ENCODE results near the gene PLCXD3.

DNA sequence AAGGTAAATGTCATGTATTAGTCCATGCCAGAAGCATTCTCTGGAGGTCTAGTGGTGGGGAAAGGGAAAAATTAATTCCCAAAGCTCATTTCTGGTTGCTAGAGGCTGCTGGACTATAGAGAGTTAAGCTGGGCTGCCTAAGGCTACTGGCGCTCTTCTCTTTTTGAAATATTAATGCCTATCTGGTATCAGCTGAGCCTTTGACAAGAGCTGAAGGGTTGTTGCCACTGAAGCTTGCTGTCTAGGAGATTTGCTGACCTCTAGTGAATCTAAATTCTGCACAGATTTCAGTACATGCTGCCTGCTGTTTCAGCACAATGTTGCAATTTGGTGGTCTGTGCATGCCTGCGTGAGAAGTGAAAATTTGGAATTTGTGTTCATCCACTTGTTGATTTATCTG is 29.1 kb upstream of the PLCXD3 start:
- TF ChIP-seq, protein P1, sequence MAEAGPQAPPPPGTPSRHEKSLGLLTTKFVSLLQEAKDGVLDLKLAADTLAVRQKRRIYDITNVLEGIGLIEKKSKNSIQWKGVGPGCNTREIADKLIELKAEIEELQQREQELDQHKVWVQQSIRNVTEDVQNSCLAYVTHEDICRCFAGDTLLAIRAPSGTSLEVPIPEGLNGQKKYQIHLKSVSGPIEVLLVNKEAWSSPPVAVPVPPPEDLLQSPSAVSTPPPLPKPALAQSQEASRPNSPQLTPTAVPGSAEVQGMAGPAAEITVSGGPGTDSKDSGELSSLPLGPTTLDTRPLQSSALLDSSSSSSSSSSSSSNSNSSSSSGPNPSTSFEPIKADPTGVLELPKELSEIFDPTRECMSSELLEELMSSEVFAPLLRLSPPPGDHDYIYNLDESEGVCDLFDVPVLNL (CRISPR knock-in tag; IDR thresholded peaks at IDR 0.05; ENCODE audit: borderline replicate concordance, low read depth): no peak
- TF ChIP-seq, protein P2, sequence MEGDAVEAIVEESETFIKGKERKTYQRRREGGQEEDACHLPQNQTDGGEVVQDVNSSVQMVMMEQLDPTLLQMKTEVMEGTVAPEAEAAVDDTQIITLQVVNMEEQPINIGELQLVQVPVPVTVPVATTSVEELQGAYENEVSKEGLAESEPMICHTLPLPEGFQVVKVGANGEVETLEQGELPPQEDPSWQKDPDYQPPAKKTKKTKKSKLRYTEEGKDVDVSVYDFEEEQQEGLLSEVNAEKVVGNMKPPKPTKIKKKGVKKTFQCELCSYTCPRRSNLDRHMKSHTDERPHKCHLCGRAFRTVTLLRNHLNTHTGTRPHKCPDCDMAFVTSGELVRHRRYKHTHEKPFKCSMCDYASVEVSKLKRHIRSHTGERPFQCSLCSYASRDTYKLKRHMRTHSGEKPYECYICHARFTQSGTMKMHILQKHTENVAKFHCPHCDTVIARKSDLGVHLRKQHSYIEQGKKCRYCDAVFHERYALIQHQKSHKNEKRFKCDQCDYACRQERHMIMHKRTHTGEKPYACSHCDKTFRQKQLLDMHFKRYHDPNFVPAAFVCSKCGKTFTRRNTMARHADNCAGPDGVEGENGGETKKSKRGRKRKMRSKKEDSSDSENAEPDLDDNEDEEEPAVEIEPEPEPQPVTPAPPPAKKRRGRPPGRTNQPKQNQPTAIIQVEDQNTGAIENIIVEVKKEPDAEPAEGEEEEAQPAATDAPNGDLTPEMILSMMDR (IDR thresholded peaks at IDR 0.05): no peak
- TF ChIP-seq SP1 (CRISPR knock-in tag; conservative IDR thresholded peaks at IDR 0.05): no peak
- no peak for TF ChIP-seq NR2C2 (CRISPR knock-in tag; IDR thresholded peaks at IDR 0.05)
- no peak for TF ChIP-seq KAT7 (CRISPR knock-in tag; IDR thresholded peaks at IDR 0.05; ENCODE audit: borderline replicate concordance)
- TF ChIP-seq, protein P3, sequence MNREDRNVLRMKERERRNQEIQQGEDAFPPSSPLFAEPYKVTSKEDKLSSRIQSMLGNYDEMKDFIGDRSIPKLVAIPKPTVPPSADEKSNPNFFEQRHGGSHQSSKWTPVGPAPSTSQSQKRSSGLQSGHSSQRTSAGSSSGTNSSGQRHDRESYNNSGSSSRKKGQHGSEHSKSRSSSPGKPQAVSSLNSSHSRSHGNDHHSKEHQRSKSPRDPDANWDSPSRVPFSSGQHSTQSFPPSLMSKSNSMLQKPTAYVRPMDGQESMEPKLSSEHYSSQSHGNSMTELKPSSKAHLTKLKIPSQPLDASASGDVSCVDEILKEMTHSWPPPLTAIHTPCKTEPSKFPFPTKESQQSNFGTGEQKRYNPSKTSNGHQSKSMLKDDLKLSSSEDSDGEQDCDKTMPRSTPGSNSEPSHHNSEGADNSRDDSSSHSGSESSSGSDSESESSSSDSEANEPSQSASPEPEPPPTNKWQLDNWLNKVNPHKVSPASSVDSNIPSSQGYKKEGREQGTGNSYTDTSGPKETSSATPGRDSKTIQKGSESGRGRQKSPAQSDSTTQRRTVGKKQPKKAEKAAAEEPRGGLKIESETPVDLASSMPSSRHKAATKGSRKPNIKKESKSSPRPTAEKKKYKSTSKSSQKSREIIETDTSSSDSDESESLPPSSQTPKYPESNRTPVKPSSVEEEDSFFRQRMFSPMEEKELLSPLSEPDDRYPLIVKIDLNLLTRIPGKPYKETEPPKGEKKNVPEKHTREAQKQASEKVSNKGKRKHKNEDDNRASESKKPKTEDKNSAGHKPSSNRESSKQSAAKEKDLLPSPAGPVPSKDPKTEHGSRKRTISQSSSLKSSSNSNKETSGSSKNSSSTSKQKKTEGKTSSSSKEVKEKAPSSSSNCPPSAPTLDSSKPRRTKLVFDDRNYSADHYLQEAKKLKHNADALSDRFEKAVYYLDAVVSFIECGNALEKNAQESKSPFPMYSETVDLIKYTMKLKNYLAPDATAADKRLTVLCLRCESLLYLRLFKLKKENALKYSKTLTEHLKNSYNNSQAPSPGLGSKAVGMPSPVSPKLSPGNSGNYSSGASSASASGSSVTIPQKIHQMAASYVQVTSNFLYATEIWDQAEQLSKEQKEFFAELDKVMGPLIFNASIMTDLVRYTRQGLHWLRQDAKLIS (CRISPR knock-in tag; IDR thresholded peaks at IDR 0.05; ENCODE audit: borderline replicate concordance): no peak
- TF ChIP-seq, protein P4, sequence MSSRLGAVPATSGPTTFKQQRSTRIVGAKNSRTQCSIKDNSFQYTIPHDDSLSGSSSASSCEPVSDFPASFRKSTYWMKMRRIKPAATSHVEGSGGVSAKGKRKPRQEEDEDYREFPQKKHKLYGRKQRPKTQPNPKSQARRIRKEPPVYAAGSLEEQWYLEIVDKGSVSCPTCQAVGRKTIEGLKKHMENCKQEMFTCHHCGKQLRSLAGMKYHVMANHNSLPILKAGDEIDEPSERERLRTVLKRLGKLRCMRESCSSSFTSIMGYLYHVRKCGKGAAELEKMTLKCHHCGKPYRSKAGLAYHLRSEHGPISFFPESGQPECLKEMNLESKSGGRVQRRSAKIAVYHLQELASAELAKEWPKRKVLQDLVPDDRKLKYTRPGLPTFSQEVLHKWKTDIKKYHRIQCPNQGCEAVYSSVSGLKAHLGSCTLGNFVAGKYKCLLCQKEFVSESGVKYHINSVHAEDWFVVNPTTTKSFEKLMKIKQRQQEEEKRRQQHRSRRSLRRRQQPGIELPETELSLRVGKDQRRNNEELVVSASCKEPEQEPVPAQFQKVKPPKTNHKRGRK (CRISPR knock-in tag; IDR thresholded peaks at IDR 0.05; ENCODE audit: borderline replicate concordance): no peak
- TF ChIP-seq, protein P5, sequence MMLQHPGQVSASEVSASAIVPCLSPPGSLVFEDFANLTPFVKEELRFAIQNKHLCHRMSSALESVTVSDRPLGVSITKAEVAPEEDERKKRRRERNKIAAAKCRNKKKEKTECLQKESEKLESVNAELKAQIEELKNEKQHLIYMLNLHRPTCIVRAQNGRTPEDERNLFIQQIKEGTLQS (CRISPR knock-in tag; conservative IDR thresholded peaks at IDR 0.05): no peak
- TF ChIP-seq, protein P6, sequence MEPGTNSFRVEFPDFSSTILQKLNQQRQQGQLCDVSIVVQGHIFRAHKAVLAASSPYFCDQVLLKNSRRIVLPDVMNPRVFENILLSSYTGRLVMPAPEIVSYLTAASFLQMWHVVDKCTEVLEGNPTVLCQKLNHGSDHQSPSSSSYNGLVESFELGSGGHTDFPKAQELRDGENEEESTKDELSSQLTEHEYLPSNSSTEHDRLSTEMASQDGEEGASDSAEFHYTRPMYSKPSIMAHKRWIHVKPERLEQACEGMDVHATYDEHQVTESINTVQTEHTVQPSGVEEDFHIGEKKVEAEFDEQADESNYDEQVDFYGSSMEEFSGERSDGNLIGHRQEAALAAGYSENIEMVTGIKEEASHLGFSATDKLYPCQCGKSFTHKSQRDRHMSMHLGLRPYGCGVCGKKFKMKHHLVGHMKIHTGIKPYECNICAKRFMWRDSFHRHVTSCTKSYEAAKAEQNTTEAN (CRISPR knock-in tag; IDR thresholded peaks at IDR 0.05): no peak
- TF ChIP-seq NFE2L1 (CRISPR knock-in tag; IDR thresholded peaks at IDR 0.05): no peak
- TF ChIP-seq ZNF263 (CRISPR knock-in tag; IDR thresholded peaks at IDR 0.05; ENCODE audit: low read depth): no peak
- TF ChIP-seq, protein P7, sequence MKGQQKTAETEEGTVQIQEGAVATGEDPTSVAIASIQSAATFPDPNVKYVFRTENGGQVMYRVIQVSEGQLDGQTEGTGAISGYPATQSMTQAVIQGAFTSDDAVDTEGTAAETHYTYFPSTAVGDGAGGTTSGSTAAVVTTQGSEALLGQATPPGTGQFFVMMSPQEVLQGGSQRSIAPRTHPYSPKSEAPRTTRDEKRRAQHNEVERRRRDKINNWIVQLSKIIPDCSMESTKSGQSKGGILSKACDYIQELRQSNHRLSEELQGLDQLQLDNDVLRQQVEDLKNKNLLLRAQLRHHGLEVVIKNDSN (CRISPR knock-in tag; IDR thresholded peaks at IDR 0.05): no peak

Data from WTC11 (cell line).